ENCODE data around the gene CACNA2D1. TPM values are rescaled to one million over a fixed set of nuclear protein-coding genes. Genes with fewer than 3 reads are reported as not detected.

The CACNA2D1 gene
- total RNA-seq, 4 donors from 2014 or later, result 17.7 to 22.0 (median 18.4) TPM

- H3K36me3 ChIP-seq, result peaks cover 0 to 6% (median 0%) of the 10 kb centered on the region in 3 donors
- no peaks in the 10 kb centered on the region for H3K27me3 ChIP-seq
- WGBS, 2 donors, result 86 to 92% methylated on average over 1 of the region's 1 CpG
- no peak overlapping the region for H3K4me3 ChIP-seq
- H3K4me1 ChIP-seq, result no peaks in the 10 kb centered on the region
- H3K27ac ChIP-seq, result no peak overlapping the region
- H3K9me3 ChIP-seq, result peaks cover 0 to 20% (median 4%) of the 10 kb centered on the region in 4 donors
- TF ChIP-seq, protein P1, sequence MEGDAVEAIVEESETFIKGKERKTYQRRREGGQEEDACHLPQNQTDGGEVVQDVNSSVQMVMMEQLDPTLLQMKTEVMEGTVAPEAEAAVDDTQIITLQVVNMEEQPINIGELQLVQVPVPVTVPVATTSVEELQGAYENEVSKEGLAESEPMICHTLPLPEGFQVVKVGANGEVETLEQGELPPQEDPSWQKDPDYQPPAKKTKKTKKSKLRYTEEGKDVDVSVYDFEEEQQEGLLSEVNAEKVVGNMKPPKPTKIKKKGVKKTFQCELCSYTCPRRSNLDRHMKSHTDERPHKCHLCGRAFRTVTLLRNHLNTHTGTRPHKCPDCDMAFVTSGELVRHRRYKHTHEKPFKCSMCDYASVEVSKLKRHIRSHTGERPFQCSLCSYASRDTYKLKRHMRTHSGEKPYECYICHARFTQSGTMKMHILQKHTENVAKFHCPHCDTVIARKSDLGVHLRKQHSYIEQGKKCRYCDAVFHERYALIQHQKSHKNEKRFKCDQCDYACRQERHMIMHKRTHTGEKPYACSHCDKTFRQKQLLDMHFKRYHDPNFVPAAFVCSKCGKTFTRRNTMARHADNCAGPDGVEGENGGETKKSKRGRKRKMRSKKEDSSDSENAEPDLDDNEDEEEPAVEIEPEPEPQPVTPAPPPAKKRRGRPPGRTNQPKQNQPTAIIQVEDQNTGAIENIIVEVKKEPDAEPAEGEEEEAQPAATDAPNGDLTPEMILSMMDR (IDR thresholded peaks at IDR 0.05), result no peak
- TF ChIP-seq EP300 (IDR thresholded peaks at IDR 0.05), result no peak
- TF ChIP-seq POLR2A (IDR thresholded peaks at IDR 0.05), result no peak
- DNase-seq (ENCODE audit: low spot score in 2 of 2), result no peak
Observed at GRCh38 chr7:82294865-82295264, 148.7 kb downstream of the CACNA2D1 start.

DNA sequence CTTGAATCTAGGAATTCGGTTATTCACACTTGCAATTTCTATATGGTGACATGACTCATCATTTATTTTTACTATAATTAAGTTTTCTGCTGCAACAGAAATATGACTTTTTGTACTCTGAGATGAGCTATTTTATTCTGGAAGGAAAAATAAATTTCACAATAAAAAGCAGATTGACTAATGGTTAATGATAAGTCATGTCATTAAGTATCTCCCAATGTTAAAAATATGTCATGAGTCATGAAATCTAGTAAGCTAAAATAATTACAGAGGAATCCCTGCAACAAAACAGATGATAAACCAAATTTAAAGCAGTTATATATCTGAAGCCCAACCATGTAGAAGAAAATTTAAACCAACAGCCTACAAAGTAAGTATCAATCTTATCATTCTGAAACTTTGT lies 149.2 kb downstream of the CACNA2D1 start:
- H3K4me3 ChIP-seq, result no peak overlapping the region
- H3K4me1 ChIP-seq, result no peaks in the 10 kb centered on the region
- H3K36me3 ChIP-seq, result peaks cover 0 to 6% (median 0%) of the 10 kb centered on the region in 3 donors
- H3K9me3 ChIP-seq, result peaks cover 0 to 20% (median 4%) of the 10 kb centered on the region in 4 donors
- WGBS, 2 donors, result 88% methylated on average over 1 of the region's 1 CpG
- H3K27ac ChIP-seq, result no peak overlapping the region
- TF ChIP-seq, protein P1 (IDR thresholded peaks at IDR 0.05), result no peak
- TF ChIP-seq EP300 (IDR thresholded peaks at IDR 0.05) (no peak), POLR2A (IDR thresholded peaks at IDR 0.05) (no peak)
- no peak for DNase-seq (ENCODE audit: low spot score in 2 of 2)
- H3K27me3 ChIP-seq, result no peaks in the 10 kb centered on the region

DNA sequence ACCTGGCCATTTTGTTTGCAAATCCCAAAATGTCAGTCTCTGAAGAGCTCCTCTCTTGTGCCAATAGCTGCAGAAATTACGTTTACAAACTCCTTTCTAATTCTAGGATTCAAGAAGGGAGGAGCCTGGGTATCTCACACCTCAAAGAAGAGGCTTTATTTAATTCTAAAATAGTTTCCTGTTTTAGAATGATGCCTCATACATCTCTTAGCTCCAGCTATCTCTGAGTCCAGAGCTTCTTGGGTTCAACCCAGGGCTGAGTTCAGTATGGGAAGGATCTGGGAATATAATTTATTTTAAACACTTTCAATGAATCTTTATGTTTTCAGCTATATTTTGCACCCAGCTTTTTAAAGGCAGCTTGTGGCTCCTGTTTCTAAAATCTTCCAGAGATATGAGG lies 150.1 kb downstream of the CACNA2D1 start:
- Histone ChIP-seq H3K36me3 (peaks cover 0 to under 1% (median 0%) of the 10 kb centered on the region in 3 donors), H3K9me3 (peaks cover 0 to 20% (median 4%) of the 10 kb centered on the region in 4 donors), H3K27me3 (no peaks in the 10 kb centered on the region), H3K27ac (no peak overlapping the region), H3K4me3 (no peak overlapping the region), H3K4me1 (no peaks in the 10 kb centered on the region)
- WGBS, 2 donors, result 82 to 89% methylated on average over 1 of the region's 1 CpG
- no peak for DNase-seq (ENCODE audit: low spot score in 2 of 2)
- TF ChIP-seq POLR2A (IDR thresholded peaks at IDR 0.05) (no peak), EP300 (IDR thresholded peaks at IDR 0.05) (no peak)
- TF ChIP-seq, protein P1 (IDR thresholded peaks at IDR 0.05), result no peak

- TF ChIP-seq EP300 (IDR thresholded peaks at IDR 0.05) (no peak), POLR2A (IDR thresholded peaks at IDR 0.05) (no peak)
- TF ChIP-seq, protein P1 (IDR thresholded peaks at IDR 0.05), result no peak
- H3K27ac ChIP-seq, result no peak overlapping the region
- 87 to 98% methylated on average over 1 of the region's 1 CpG for WGBS, 2 donors
Observed at GRCh38 chr7:82291931-82292330, 151.6 kb downstream of the CACNA2D1 start.

GRCh38 chr7:82289889-82290288 lies 153.7 kb downstream of the CACNA2D1 start:
- Histone ChIP-seq H3K27ac (no peak overlapping the region), H3K4me1 (peaks cover 0 to 10% (median 3%) of the 10 kb centered on the region in 4 donors), H3K27me3 (no peaks in the 10 kb centered on the region), H3K36me3 (no peaks in the 10 kb centered on the region), H3K4me3 (no peak overlapping the region), H3K9me3 (peaks cover 0 to 20% (median 4%) of the 10 kb centered on the region in 4 donors)
- no peak for DNase-seq (ENCODE audit: low spot score in 2 of 2)
- 81 to 84% methylated on average over 2 of the region's 2 CpGs for WGBS, 2 donors
- no peak for TF ChIP-seq EP300 (IDR thresholded peaks at IDR 0.05)
- TF ChIP-seq, protein P1 (IDR thresholded peaks at IDR 0.05), result no peak
- no peak for TF ChIP-seq POLR2A (IDR thresholded peaks at IDR 0.05)

More at GRCh38 chr7:82291931-82292330, 151.6 kb downstream of the CACNA2D1 start:
- DNase-seq (ENCODE audit: low spot score in 2 of 2), result no peak
- Histone ChIP-seq H3K4me1 (peaks cover 0 to 5% (median 3%) of the 10 kb centered on the region in 4 donors), H3K27me3 (no peaks in the 10 kb centered on the region), H3K36me3 (no peaks in the 10 kb centered on the region), H3K4me3 (no peak overlapping the region), H3K9me3 (peaks cover 0 to 20% (median 4%) of the 10 kb centered on the region in 4 donors)
